ENCODE measurements around the gene AGBL1. TPM values are rescaled to one million over a fixed set of nuclear protein-coding genes. Genes with fewer than 3 reads are reported as not detected.
A peak's percentile ranks its signal among the peaks of the same experiment; 100 is the strongest.

The AGBL1 gene
- total and polyA plus RNA-seq, 2 experiments from 2014 or later = 0.03 TPM; not detected in 1

DNA sequence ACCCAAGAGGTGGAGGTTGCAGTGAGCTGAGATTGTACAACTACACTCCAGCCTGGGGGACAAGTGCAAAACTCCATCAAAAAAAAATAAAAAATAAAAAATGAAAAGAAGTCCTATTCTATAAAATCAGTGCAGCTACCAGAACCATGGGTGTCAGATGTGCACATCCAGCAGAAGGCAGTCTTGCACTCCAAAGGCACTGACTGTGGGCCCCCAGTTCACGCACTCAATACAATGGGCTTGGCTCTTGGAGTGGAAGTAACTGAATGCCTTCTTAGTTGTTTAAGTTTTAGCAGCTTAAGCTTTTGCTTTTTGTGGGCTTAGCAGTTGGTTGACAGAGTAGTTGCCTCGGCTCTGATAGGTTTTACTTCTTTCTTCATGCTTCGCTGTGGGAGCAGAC, 141.4 kb downstream of the AGBL1 start:
- Mint-ChIP-seq H3K27me3 (ENCODE audit: insufficient read depth, low read depth, poor library complexity) (peaks cover 2% of the 10 kb centered on the region), H3K36me3 (ENCODE audit: low read depth) (peaks cover 6% of the 10 kb centered on the region; the same call in 2 of the 3 replicates), H3K9me3 (peaks cover 17% of the 10 kb centered on the region), H3K4me3 (no peak overlapping the region), H3K4me1 (no peaks in the 10 kb centered on the region), H3K27ac (no peak overlapping the region)
- no peak overlapping the region for H3K4me3 ChIP-seq
- ATAC-seq = no peak
- no peaks in the 10 kb centered on the region for H3K79me2 ChIP-seq (replicated peaks; ENCODE audit: insufficient read depth)
- TF ChIP-seq, protein P1, sequence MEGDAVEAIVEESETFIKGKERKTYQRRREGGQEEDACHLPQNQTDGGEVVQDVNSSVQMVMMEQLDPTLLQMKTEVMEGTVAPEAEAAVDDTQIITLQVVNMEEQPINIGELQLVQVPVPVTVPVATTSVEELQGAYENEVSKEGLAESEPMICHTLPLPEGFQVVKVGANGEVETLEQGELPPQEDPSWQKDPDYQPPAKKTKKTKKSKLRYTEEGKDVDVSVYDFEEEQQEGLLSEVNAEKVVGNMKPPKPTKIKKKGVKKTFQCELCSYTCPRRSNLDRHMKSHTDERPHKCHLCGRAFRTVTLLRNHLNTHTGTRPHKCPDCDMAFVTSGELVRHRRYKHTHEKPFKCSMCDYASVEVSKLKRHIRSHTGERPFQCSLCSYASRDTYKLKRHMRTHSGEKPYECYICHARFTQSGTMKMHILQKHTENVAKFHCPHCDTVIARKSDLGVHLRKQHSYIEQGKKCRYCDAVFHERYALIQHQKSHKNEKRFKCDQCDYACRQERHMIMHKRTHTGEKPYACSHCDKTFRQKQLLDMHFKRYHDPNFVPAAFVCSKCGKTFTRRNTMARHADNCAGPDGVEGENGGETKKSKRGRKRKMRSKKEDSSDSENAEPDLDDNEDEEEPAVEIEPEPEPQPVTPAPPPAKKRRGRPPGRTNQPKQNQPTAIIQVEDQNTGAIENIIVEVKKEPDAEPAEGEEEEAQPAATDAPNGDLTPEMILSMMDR (conservative IDR thresholded peaks at IDR 0.05; ENCODE audit: low read depth in 2 of 2) = peak; percentile 28 to 49; a peak in 3 of 4 replicates
- TF ChIP-seq, protein P2, sequence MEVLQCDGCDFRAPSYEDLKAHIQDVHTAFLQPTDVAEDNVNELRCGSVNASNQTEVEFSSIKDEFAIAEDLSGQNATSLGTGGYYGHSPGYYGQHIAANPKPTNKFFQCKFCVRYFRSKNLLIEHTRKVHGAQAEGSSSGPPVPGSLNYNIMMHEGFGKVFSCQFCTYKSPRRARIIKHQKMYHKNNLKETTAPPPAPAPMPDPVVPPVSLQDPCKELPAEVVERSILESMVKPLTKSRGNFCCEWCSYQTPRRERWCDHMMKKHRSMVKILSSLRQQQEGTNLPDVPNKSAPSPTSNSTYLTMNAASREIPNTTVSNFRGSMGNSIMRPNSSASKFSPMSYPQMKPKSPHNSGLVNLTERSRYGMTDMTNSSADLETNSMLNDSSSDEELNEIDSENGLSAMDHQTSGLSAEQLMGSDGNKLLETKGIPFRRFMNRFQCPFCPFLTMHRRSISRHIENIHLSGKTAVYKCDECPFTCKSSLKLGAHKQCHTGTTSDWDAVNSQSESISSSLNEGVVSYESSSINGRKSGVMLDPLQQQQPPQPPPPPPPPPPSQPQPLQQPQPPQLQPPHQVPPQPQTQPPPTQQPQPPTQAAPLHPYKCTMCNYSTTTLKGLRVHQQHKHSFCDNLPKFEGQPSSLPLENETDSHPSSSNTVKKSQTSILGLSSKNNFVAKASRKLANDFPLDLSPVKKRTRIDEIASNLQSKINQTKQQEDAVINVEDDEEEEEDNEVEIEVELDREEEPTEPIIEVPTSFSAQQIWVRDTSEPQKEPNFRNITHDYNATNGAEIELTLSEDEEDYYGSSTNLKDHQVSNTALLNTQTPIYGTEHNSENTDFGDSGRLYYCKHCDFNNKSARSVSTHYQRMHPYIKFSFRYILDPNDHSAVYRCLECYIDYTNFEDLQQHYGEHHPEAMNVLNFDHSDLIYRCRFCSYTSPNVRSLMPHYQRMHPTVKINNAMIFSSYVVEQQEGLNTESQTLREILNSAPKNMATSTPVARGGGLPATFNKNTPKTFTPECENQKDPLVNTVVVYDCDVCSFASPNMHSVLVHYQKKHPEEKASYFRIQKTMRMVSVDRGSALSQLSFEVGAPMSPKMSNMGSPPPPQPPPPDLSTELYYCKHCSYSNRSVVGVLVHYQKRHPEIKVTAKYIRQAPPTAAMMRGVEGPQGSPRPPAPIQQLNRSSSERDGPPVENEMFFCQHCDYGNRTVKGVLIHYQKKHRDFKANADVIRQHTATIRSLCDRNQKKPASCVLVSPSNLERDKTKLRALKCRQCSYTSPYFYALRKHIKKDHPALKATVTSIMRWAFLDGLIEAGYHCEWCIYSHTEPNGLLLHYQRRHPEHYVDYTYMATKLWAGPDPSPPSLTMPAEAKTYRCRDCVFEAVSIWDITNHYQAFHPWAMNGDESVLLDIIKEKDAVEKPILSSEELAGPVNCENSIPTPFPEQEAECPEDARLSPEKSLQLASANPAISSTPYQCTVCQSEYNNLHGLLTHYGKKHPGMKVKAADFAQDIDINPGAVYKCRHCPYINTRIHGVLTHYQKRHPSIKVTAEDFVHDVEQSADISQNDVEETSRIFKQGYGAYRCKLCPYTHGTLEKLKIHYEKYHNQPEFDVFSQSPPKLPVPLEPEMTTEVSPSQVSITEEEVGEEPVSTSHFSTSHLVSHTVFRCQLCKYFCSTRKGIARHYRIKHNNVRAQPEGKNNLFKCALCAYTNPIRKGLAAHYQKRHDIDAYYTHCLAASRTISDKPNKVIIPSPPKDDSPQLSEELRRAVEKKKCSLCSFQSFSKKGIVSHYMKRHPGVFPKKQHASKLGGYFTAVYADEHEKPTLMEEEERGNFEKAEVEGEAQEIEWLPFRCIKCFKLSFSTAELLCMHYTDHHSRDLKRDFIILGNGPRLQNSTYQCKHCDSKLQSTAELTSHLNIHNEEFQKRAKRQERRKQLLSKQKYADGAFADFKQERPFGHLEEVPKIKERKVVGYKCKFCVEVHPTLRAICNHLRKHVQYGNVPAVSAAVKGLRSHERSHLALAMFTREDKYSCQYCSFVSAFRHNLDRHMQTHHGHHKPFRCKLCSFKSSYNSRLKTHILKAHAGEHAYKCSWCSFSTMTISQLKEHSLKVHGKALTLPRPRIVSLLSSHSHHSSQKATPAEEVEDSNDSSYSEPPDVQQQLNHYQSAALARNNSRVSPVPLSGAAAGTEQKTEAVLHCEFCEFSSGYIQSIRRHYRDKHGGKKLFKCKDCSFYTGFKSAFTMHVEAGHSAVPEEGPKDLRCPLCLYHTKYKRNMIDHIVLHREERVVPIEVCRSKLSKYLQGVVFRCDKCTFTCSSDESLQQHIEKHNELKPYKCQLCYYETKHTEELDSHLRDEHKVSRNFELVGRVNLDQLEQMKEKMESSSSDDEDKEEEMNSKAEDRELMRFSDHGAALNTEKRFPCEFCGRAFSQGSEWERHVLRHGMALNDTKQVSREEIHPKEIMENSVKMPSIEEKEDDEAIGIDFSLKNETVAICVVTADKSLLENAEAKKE (CRISPR knock-in tag; IDR thresholded peaks at IDR 0.05) = no peak
- H3K27me3 ChIP-seq (ENCODE audit: insufficient read depth) = no peaks in the 10 kb centered on the region
- H4K20me1 ChIP-seq (replicated peaks; ENCODE audit: insufficient read depth) = no peaks in the 10 kb centered on the region
- 0 out of 2 replicates have a peak, but pooled peaks cover 3% of the 10 kb centered on the region for H3K9me2 ChIP-seq (ENCODE audit: insufficient read depth)
- H3K27ac ChIP-seq (ENCODE audit: low read depth) = no peak overlapping the region
- DNase-seq (ENCODE audit: low spot score) = peak; percentile 12
- no peaks in the 10 kb centered on the region for H3K36me3 ChIP-seq (ENCODE audit: insufficient read depth)
- no peaks in the 10 kb centered on the region for H3K4me1 ChIP-seq (ENCODE audit: insufficient read depth)
- H3K4me2 ChIP-seq = no peak overlapping the region
- H2AFZ ChIP-seq = no peak overlapping the region
- no peaks in the 10 kb centered on the region for H3F3A ChIP-seq (replicated peaks; ENCODE audit: low read depth)

DNA sequence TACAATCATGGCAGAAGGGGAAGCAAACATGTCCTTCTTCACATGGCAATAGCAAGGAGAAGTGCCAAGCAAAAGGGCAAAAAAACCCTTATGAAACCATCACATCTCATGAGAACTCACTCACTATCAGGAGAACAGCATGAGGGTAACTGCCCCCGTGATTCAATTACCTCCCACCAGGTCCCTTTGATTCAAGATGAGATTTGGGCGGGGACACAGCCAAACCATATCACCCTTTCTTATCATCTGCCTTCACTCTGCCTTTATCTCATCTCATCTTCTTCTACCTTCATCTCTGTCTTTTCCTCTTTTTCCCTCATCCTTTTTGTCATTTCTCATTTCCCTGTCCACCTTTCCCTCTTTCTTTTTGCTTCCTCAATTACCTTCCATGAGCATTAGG, 149.6 kb downstream of the AGBL1 start:
- Mint-ChIP-seq H3K27me3 (ENCODE audit: insufficient read depth, low read depth, poor library complexity) (peaks cover 4% of the 10 kb centered on the region), H3K9me3 (no peaks in the 10 kb centered on the region), H3K27ac (no peak overlapping the region), H3K36me3 (ENCODE audit: low read depth) (no peaks in the 10 kb centered on the region), H3K4me3 (no peak overlapping the region), H3K4me1 (peaks cover 15% of the 10 kb centered on the region)
- no peak for DNase-seq (ENCODE audit: low spot score)
- H3K4me2 ChIP-seq = no peak overlapping the region
- H3K79me2 ChIP-seq (replicated peaks; ENCODE audit: insufficient read depth) = no peaks in the 10 kb centered on the region
- H3K9me2 ChIP-seq (ENCODE audit: insufficient read depth) = no peaks in the 10 kb centered on the region
- H4K20me1 ChIP-seq (replicated peaks; ENCODE audit: insufficient read depth) = no peaks in the 10 kb centered on the region
- no peaks in the 10 kb centered on the region for H3K36me3 ChIP-seq (ENCODE audit: insufficient read depth)
- H3K27me3 ChIP-seq (ENCODE audit: insufficient read depth) = no peaks in the 10 kb centered on the region
- H3K4me3 ChIP-seq = no peak overlapping the region
- ATAC-seq = no peak
- no peak overlapping the region for H3K27ac ChIP-seq (ENCODE audit: low read depth)
- H3K4me1 ChIP-seq (ENCODE audit: insufficient read depth) = peaks cover 18% of the 10 kb centered on the region; the same call in 1 of the 2 replicates
- no peaks in the 10 kb centered on the region for H3F3A ChIP-seq (replicated peaks; ENCODE audit: low read depth)
- H2AFZ ChIP-seq = peak overlapping the region; percentile 59; the same call in 1 of the 2 replicates
- TF ChIP-seq CREB1 (CRISPR knock-in tag; IDR thresholded peaks at IDR 0.05; ENCODE audit: low read depth) (no peak), POLR2AphosphoS5 (IDR thresholded peaks at IDR 0.05; ENCODE audit: low read depth) (no peak), EZH2 (IDR thresholded peaks at IDR 0.05; ENCODE audit: low read depth, unreplicated experiment) (no peak), JUNB (IDR thresholded peaks at IDR 0.05; ENCODE audit: unreplicated experiment) (no peak), NANOG (IDR thresholded peaks at IDR 0.05; ENCODE audit: borderline replicate concordance) (no peak)

Data from GM23338 (cell line).